PC-9 (cell line): ENCODE data around the gene EVI5L. TPM values are rescaled to one million over a fixed set of nuclear protein-coding genes. Genes with fewer than 3 reads are reported as not detected.

Source experiments
- BruUV-seq: library from RNA; stranded (reverse); fragments of 400-500 nt; replicated peaks from 2 replicates; lab custom pipeline; 2021; lab: Mats Ljungman, UMichigan
- CTCF ChIA-PET: fragments of 300-600 bp; sonication (Branson Sonifier 250); formaldehyde crosslinking; loops from one replicate; lab custom pipeline; 2022; ENCODE audit warnings: antibody characterized with exemption; lab: Charles Lee
- POLR2A ChIA-PET: fragments of 300-600 bp; sonication (Branson Sonifier 250); formaldehyde crosslinking; loops from one replicate; lab custom pipeline; 2022; ENCODE audit warnings: antibody characterized with exemption; ENCODE audit not compliant: unreplicated experiment; lab: Charles Lee
- DNase-seq, 2 experiments: peaks; one replicate each; pipeline versions ENCODE4 v3.0.0 to v3.0.0-alpha.2; 2015 to 2022; ENCODE audit warnings: mixed read lengths in 1 of 2
- H2AFZ ChIP-seq: fragments of 200-600 bp; sonication (generic); 2 replicates; pipeline ENCODE4 v1.8.1; 2017; ENCODE audit warnings: antibody characterized with exemption
- H3F3A ChIP-seq: fragments of 200-600 bp; sonication (generic); 2 replicates; pipeline ENCODE4 v1.8.1; 2017; ENCODE audit warnings: antibody characterized with exemption, mild to moderate bottlenecking, low read depth; ENCODE audit not compliant: insufficient read depth
- H3K27ac ChIP-seq: fragments of 200-600 bp; sonication (generic); 2 replicates; pipeline ENCODE4 v1.6.1; 2016; ENCODE audit warnings: mixed run types
- H3K27me3 ChIP-seq: fragments of 200-600 bp; sonication (generic); 2 replicates; pipeline ENCODE4 v1.6.1; 2016; ENCODE audit warnings: low read depth, mixed run types; ENCODE audit not compliant: insufficient read depth
- H3K36me3 ChIP-seq: fragments of 200-600 bp; sonication (generic); 2 replicates; pipeline ENCODE4 v1.6.1; 2016; ENCODE audit warnings: low read depth, mixed run types
- H3K4me1 ChIP-seq: fragments of 200-600 bp; sonication (generic); replicated peaks from 2 replicates; pipeline ENCODE4 v1.6.1; 2016; ENCODE audit warnings: mixed run types; ENCODE audit not compliant: insufficient read depth
- H3K4me2 ChIP-seq: fragments of 200-600 bp; sonication (generic); 2 replicates; pipeline ENCODE4 v1.6.1; 2017; ENCODE audit warnings: mixed run types
- H3K4me3 ChIP-seq: fragments of 200-600 bp; sonication (generic); 2 replicates; pipeline ENCODE4 v1.6.1; 2016; ENCODE audit warnings: mixed run types
- H3K79me2 ChIP-seq: fragments of 200-600 bp; sonication (generic); 2 replicates; pipeline ENCODE4 v1.6.1; 2017; ENCODE audit warnings: low read depth, mixed run types
- H3K9me2 ChIP-seq: fragments of 200-600 bp; sonication (generic); 2 replicates; pipeline ENCODE4 v1.8.1; 2017; ENCODE audit warnings: mild to moderate bottlenecking; ENCODE audit not compliant: insufficient read depth
- H3K9me3 ChIP-seq: fragments of 200-600 bp; sonication (generic); 2 replicates; pipeline ENCODE4 v1.8.1; 2016; ENCODE audit warnings: low read depth; ENCODE audit not compliant: insufficient read depth
- H4K20me1 ChIP-seq: fragments of 200-600 bp; sonication (generic); 2 replicates; pipeline ENCODE4 v1.8.1; 2017; ENCODE audit not compliant: insufficient read depth
- EZH2 ChIP-seq: fragments of 200-600 bp; sonication (generic); IDR thresholded peaks from 2 replicates; pipeline ENCODE4 v1.8.0; 2017; ENCODE audit warnings: antibody characterized with exemption, low read depth
- intact Hi-C: fragments of 100-400 bp; cut with micrococcal nuclease; formaldehyde crosslinking; loops from one replicate; pipeline ENCODE4 v1.10.0; 2022; ENCODE audit not compliant: unreplicated experiment
- total RNA-seq: library from RNA; stranded (reverse); gene quantifications from 2 replicates; pipeline ENCODE4 v1.2.3, GENCODE V29; 2021
- TF ChIP-seq, protein P1 (sequence below): fragments of 200-600 bp; sonication (generic); conservative IDR thresholded peaks from 2 replicates; pipeline ENCODE4 v1.6.1; 2017; ENCODE audit warnings: mixed run types, antibody characterized with exemption, mild to moderate bottlenecking, moderate library complexity

EVI5L gene
- total RNA-seq, 1 experiment from 2014 or later, result 19.2 TPM

DNA sequence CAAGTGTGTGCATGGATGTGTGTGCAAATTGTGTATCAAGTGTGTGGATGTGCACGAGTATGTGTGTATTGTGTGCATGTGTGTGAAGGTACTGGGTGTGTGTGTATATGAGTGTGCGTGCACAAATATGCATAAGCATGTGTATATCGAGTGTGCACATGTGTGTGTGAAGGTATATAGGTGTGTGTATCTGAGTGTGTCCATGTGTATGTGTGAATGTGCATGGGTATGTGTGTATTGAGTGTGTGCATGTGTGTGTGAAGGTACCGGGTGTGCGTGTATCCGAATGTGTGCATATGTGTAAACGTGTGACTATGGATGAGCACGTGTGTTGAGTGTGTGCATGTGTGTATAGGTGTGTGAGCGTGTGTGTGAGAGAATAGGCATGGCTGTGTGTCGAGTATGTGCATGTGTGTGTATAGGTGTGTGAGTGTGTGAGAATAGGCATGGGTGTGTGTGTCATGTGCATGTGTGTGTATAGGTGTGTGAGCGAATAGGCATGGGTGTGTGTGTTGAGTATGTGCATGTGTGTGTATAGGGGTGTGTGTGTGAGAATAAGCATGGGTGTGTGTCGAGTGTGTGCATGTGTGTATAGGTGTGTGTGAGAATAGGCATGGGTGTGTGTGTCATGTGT, 12.8 kb downstream of the EVI5L start:
- POLR2A ChIA-PET, result no interaction called here
- BruUV-seq, result no TSS peak
- intact Hi-C loops, result no loop called here
- CTCF ChIA-PET, result no interaction called here
- Histone ChIP-seq H3K36me3 (no peaks in the 10 kb centered on the region), H3K9me3 (no peaks in the 10 kb centered on the region), H3K79me2 (peaks cover 4% of the 10 kb centered on the region; the same call in 1 of the 2 replicates), H3K27me3 (no peaks in the 10 kb centered on the region), H3K9me2 (no peaks in the 10 kb centered on the region), H3K4me1 (peaks cover 9% of the 10 kb centered on the region), H4K20me1 (no peaks in the 10 kb centered on the region), H2AFZ (no peak overlapping the region), H3K27ac (no peak overlapping the region), H3K4me3 (no peak overlapping the region), H3F3A (peaks cover 33% of the 10 kb centered on the region), H3K4me2 (no peak overlapping the region)
- DNase-seq, result no peak
- no peak for TF ChIP-seq EZH2
- TF ChIP-seq, protein P1, sequence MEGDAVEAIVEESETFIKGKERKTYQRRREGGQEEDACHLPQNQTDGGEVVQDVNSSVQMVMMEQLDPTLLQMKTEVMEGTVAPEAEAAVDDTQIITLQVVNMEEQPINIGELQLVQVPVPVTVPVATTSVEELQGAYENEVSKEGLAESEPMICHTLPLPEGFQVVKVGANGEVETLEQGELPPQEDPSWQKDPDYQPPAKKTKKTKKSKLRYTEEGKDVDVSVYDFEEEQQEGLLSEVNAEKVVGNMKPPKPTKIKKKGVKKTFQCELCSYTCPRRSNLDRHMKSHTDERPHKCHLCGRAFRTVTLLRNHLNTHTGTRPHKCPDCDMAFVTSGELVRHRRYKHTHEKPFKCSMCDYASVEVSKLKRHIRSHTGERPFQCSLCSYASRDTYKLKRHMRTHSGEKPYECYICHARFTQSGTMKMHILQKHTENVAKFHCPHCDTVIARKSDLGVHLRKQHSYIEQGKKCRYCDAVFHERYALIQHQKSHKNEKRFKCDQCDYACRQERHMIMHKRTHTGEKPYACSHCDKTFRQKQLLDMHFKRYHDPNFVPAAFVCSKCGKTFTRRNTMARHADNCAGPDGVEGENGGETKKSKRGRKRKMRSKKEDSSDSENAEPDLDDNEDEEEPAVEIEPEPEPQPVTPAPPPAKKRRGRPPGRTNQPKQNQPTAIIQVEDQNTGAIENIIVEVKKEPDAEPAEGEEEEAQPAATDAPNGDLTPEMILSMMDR, result no peak

DNA sequence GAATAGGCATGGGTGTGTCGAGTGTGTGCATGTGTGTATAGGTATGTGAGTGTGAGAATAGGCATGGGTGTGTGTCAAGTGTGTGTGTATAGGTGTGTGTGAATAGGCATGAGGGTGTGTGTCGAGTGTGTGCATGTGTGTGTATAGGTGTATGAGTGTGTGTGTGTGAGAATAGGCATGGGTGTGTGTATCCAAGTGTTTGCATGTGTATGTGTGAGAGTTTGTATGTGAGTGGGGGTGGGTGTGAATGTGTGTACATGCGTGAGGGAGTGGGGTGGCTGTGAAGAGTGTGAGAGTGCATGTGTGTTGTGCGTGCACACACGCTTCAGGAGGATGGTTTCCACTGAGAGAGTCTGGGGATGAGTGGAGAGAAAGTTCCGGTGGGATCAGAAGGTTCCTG, 13.5 kb downstream of the EVI5L start:
- H3K9me3 ChIP-seq, result no peaks in the 10 kb centered on the region
- H3K4me1 ChIP-seq, result peaks cover 3% of the 10 kb centered on the region
- H3K4me3 ChIP-seq, result no peak overlapping the region
- no peaks in the 10 kb centered on the region for H3K9me2 ChIP-seq
- peaks cover 1% of the 10 kb centered on the region; the same call in 1 of the 2 replicates for H3K79me2 ChIP-seq
- TF ChIP-seq, protein P1, result no peak
- no peak for TF ChIP-seq EZH2
- H3K27me3 ChIP-seq, result no peaks in the 10 kb centered on the region
- BruUV-seq, result no TSS peak
- POLR2A ChIA-PET, result no interaction called here
- CTCF ChIA-PET, result no interaction called here
- no peak overlapping the region for H2AFZ ChIP-seq
- H3K4me2 ChIP-seq, result no peak overlapping the region
- H3F3A ChIP-seq, result peaks cover 28% of the 10 kb centered on the region
- intact Hi-C loops, result no loop called here
- peak in 1 of 2 experiments; percentile 34 for DNase-seq
- H4K20me1 ChIP-seq, result no peaks in the 10 kb centered on the region
- no peaks in the 10 kb centered on the region for H3K36me3 ChIP-seq
- H3K27ac ChIP-seq, result no peak overlapping the region

DNA sequence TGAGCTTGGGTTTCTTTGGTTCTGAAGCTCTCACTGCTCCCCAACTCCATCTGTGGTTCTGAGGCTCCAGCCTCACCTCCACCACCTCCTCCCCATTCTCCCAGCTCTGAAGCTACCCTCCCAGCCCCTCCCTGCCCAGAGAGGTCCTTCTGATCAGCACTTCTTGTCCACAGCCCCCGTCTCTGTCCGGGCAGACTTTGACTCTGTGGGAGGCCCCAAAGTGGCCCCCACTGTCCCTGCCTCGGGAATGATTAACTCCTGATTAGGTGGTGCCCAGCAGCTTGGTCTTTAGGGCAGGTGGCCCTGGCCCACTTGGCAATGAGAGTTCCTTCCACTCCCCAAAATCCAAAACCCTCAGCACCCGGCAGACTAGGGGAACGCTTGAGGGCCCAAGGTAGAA, 14.4 kb downstream of the EVI5L start:
- TF ChIP-seq, protein P1, result no peak
- no peak for TF ChIP-seq EZH2
- H3K4me2 ChIP-seq, result no peak overlapping the region

More for the DNA sequence above, 14.4 kb downstream of the EVI5L start:
- CTCF ChIA-PET, result no interaction called here
- POLR2A ChIA-PET, result no interaction called here
- H3K4me3 ChIP-seq, result no peak overlapping the region
- H3F3A ChIP-seq, result peaks cover 21% of the 10 kb centered on the region
- DNase-seq, result no peak
- H3K27ac ChIP-seq, result no peak overlapping the region
- intact Hi-C loops, result no loop called here
- no peaks in the 10 kb centered on the region for H3K9me3 ChIP-seq
- H3K79me2 ChIP-seq, result no peaks in the 10 kb centered on the region; the same call in 1 of the 2 replicates
- H2AFZ ChIP-seq, result no peak overlapping the region
- no peaks in the 10 kb centered on the region for H3K4me1 ChIP-seq
- no peaks in the 10 kb centered on the region for H4K20me1 ChIP-seq
- no peaks in the 10 kb centered on the region for H3K36me3 ChIP-seq
- H3K9me2 ChIP-seq, result no peaks in the 10 kb centered on the region
- no peaks in the 10 kb centered on the region for H3K27me3 ChIP-seq
- BruUV-seq, result no TSS peak
